COLO668 (cell line): ENCODE results near the gene ETNK2.

Experiments
- DNase-seq: peaks from one replicate; lab custom pipeline; 2025; ENCODE audit not compliant: unreplicated experiment; lab: John Stamatoyannopoulos, UW

The ETNK2 gene

GRCh38 chr1:204149107-204149506 lies 2.7 kb downstream of the ETNK2 start:
- DNase-seq = no peak

DNA sequence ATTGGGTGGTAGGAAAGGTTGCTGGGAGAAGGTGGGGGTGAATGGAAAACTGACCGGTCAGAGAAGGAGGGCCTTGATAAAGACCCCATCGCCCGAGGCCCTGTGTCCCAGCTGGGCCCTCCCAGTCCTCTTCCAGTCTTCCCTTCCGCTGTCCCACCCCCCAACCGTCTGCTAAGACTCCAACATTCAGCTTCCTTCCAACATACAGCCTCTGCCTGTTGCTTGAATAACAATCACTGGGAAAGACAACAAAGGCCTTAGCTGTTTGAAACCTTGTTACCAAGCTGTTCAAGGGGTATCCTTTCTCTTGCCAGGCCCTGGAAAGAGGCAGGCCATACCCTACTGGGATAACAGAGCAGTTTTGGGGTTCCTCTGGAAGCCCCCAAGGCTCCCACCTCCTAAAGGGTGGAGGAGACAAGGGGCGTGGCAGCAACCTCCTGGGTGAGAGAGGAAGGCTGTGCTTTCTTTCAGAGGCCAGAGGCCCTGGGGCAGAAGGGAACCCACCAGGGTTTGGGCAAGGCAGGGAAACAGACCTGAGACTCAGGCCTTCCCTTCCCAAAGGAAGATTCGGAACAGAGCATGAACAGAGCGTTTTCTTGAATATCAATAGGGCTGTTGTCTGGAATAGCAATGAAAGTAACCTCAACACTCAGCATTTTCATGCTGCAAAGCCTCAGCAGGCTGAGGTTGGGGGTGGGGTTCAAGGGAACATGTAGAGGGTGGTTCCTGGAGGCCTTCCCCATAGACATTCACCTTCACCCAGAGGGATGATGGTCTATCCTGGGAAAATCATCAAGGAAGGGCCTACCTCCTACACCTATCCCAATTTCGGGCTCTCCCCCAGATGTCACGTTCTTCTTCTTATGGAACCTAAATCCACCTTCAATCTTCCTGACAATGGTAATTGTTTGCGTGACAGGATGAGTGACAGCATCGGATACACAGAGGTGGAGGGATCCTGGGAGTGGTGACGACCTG lies 4.1 kb downstream of the ETNK2 start:
- DNase-seq = no peak

DNA sequence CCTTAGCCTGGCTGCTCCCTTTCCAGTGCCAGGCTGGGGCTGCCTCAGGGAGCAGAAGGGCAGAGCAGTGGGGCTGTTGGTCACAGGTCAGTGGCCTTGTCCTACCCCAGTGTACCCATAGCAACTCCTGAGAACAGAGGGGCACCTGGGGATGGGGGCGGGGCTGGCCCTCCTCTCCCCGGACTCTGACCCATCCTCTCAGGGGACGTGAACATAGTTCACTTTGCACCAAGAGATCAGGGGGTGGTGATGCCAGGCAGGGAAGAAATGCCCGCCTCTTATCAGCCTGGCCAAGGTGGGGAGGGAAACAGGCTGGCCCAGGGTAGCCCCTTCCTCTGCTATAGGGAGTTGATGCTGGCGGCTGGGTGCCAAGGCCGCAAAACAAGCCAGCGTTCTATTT lies 4.9 kb downstream of the ETNK2 start:
- no peak for DNase-seq

DNA sequence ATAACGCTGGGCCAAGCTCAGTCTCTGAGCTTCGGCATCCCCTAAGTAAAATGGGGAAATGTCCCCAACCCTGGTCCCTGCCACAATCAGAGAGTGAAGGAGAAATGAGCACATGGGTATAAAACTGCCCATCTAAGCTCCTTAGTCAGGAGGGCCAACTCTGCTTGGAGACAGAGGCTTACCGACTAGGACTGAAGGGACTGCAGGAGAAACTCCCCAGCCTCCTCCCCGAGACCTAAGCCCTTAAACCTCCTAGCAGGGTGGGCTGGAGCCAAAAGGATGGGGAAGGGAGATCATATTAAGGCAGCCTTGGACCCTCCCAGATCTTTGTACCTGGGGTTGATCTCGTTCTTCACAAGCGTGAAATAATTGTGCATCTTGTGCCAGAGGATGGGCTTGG lies 5.5 kb downstream of the ETNK2 start:
- no peak for DNase-seq

GRCh38 chr1:204145033-204145504 lies 6.8 kb downstream of the ETNK2 start:
- no peak for DNase-seq

DNA sequence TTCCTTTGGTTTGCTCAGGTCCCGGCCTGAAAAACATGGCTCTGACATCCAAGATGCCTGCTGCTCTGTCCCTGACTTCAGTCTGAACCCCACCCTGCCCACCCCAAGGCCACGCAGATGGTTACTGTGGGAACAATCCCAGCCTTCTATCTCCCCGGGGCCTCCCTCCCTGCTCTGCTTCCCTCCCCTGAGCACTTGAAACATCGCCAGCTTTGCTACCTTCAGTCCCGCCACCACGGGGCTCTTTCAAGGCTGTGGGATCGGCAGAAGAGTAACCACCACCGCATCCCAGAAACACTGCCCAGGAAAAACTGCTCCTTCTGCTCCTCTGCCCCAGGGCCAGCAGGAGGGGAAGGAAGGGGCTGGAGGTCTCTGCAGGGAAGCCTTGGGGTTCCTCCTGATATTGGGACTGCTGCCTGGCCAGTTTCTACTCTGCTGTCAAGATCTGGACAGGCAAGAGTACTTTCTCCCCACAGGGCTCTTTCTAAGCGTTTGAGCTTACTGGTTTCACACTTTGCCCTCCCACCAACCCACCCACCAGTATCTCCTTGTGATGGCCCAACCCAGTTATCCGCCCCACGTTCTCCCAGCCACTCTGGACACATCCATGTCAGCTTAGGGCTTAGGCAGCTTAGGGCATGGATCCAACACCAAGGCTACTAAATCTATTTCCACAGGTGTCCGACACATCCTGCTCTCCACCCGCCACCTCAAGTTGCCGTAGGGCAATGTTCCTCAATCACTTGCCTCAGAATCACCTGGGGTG lies 8.4 kb downstream of the ETNK2 start:
- no peak for DNase-seq

GRCh38 chr1:204142032-204142974 lies 9.5 kb downstream of the ETNK2 start:
- no peak for DNase-seq

DNA sequence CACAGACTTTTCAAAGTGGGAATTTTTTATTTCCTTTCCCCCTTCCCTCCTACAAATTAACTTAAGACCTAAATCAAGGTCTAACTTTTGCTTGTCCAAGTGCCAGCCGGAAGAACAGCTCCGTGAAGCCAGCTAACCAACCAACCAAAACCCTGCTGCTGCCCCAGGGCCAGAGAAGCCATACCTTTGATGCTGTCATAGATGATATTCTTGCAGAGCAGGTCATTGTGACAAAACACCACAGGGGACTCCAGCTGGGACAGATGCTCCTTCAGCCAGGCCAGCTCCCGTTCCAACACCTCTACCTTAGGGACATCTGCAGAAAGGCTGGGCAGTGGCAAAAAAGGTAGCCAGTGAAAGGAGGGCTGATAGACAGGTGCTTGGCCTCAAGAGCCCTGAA lies 10.7 kb downstream of the ETNK2 start:
- DNase-seq = no peak

GRCh38 chr1:204139952-204140351 lies 11.9 kb downstream of the ETNK2 start:
- no peak for DNase-seq

DNA sequence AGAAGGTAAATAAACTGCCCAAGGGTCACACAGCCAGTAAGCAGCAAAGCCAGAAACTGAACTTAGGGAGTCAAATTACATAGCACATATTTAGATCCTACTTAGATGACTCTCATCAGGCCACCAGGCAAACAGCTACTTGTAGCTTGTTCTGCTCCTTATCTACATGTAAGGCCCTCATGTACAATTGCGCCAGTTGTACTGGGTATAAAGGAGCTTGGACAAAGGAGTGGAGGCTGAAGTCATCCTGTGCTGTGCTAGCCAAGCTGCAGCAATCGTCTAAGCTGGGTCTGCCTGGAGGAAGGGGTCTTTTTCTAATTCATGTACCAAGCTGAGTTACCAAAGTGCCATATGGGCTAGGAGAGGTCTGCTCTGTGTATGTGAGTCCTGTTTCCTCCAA lies 12.8 kb downstream of the ETNK2 start:
- DNase-seq = no peak

- DNase-seq = no peak
These were observed 15.0 kb downstream of the ETNK2 start for GRCh38 chr1:204136814-204137213.

- DNase-seq = no peak
These were observed 17.7 kb downstream of the ETNK2 start for GRCh38 chr1:204134103-204134502.

- no peak for DNase-seq
These were observed 19.1 kb downstream of the ETNK2 start for GRCh38 chr1:204132718-204133117.

DNA sequence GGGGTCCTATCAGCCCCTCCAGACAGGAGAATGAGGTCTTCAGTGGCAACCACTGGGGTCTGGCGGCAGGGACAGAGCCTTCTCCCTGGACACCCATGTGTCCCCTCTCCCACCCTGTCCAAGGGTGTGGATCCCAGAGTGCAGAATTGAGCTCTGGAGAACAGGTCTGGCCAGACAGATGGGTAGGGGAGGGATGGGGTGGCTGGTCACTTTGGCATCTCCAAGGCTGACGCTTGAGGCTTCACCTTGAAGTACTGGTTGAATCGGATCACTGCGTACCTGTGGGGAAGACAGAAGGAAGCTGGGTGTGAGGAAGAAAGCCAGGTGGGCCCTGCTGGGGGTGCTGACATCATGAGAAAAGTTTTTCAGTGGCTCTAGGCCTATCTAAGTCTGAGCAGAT lies 19.9 kb downstream of the ETNK2 start:
- DNase-seq = no peak

GRCh38 chr1:204130981-204131892 lies 20.6 kb downstream of the ETNK2 start:
- no peak for DNase-seq

DNA sequence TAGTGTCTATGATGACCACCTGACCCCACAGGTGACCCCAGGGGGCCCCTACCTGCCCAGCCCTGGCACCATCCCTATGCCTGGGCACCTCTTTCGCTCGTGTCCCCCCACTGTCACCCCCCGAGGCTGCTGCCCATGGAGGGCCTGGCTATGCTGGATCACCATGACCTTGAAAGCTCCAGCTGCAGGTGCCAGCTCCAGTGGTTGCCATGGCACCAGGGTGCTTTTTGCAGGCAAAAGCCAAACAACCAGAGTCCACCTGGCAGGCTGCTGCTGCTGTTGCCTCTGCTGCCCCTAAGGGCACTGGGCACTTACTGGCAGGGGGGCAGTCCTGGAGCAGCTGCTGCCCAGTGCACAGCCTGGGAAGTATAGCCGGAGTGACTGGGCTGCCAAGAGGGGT lies 21.7 kb downstream of the ETNK2 start:
- peak; percentile 34 for DNase-seq

- DNase-seq = peak; percentile 72
These were observed 22.6 kb downstream of the ETNK2 start for GRCh38 chr1:204128964-204129896.

DNA sequence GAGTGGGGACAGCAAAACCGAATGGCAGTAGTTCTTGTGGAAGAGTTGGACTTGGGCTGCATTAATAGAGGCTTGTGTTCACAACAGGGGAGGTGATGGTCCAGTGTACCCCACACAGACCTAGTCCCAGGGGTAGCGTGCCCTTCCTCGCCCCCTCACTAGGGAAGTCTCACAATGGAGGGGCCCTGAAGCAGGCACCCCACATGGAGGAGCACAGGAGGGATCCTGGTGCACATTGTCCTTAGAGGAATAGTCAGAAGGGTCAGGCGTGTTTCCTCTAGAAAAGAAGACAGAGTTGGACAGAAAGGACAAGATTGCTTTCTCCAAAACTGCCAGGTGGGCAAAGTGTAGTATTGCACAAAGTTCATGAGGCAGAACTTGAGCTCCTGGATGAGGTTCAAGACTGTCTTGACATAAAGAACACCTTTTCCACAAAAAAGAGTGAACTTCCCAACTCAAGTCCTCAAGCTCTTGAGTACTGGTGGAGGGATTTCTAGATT lies 23.3 kb downstream of the ETNK2 start:
- DNase-seq = no peak
